Liver (tissue), 9 donors: Measurements from ENCODE around the gene RNF217. TPM values are rescaled to one million over a fixed set of nuclear protein-coding genes. Genes with fewer than 3 reads are reported as not detected.

ENCODE experiments used
- DNase-seq: peaks from one replicate; pipeline ENCODE4 v3.0.0-alpha.2; 2017; ENCODE audit warnings: low spot score
- H3K27ac ChIP-seq, 2 donors: one replicate each; pipeline ENCODE4 v1.7.0; 2013; ENCODE audit warnings: inconsistent platforms in 2 of 2, low read length in 2 of 2, control low read depth in 1 of 2, low read depth in 1 of 2, mild to moderate bottlenecking in 1 of 2
- H3K27me3 ChIP-seq, 4 donors: one replicate each; pipeline versions ENCODE4 v1.6.1 to v1.7.0; 2013; ENCODE audit warnings: low read length in 3 of 4, inconsistent platforms in 1 of 4, mild to moderate bottlenecking in 1 of 4, moderate library complexity in 1 of 4; ENCODE audit not compliant: control insufficient read depth in 4 of 4, insufficient read depth in 4 of 4
- H3K36me3 ChIP-seq, 4 donors: one replicate each; pipeline versions ENCODE4 v1.6.1 to v1.7.0; 2013; ENCODE audit warnings: low read length in 3 of 4, mild to moderate bottlenecking in 3 of 4, low read depth in 1 of 4, moderate library complexity in 1 of 4; ENCODE audit not compliant: control insufficient read depth in 4 of 4, insufficient read depth in 3 of 4
- H3K4me1 ChIP-seq, 4 donors: one replicate each; pipeline versions ENCODE4 v1.6.1 to v1.7.0; 2013; ENCODE audit warnings: low read length in 3 of 4, mild to moderate bottlenecking in 3 of 4, moderate library complexity in 1 of 4; ENCODE audit not compliant: control insufficient read depth in 4 of 4, insufficient read depth in 4 of 4
- H3K4me3 ChIP-seq, 3 donors: one replicate each; pipeline versions ENCODE4 v1.6.1 to v1.7.0; 2013; ENCODE audit warnings: low read length in 3 of 3, control low read depth in 1 of 3, low read depth in 1 of 3, mild to moderate bottlenecking in 1 of 3
- H3K9ac ChIP-seq, 2 donors: one replicate each; pipeline ENCODE4 v1.7.0; 2013; ENCODE audit warnings: low read length in 2 of 2, mild to moderate bottlenecking in 2 of 2, moderate library complexity in 2 of 2, control low read depth in 1 of 2, low read depth in 1 of 2
- H3K9me3 ChIP-seq, 4 donors: one replicate each; pipeline versions ENCODE4 v1.6.1 to v1.7.0; 2013; ENCODE audit warnings: low read length in 3 of 4; ENCODE audit not compliant: control insufficient read depth in 4 of 4
- EGR1 ChIP-seq, 2 donors: IDR thresholded peaks; 2 replicates each; pipeline ENCODE4 v1.6.1; 2016 to 2018; ENCODE audit warnings: antibody characterized with exemption in 2 of 2, low read depth in 2 of 2
- FOXA1 ChIP-seq: IDR thresholded peaks from 2 replicates; pipeline ENCODE4 v1.6.1; 2016; ENCODE audit warnings: antibody characterized with exemption
- FOXA2 ChIP-seq: IDR thresholded peaks from 2 replicates; pipeline ENCODE4 v1.6.1; 2016; ENCODE audit warnings: antibody characterized with exemption
- GABPA ChIP-seq, 2 donors: IDR thresholded peaks in 1 of 2; conservative IDR thresholded peaks in 1 of 2; 2 replicates each; pipeline ENCODE4 v1.6.1; 2016; ENCODE audit warnings: antibody characterized with exemption in 2 of 2, mild to moderate bottlenecking in 1 of 2, moderate library complexity in 1 of 2
- HNF4G ChIP-seq: IDR thresholded peaks from 2 replicates; pipeline ENCODE4 v1.6.1; 2016; ENCODE audit warnings: antibody characterized with exemption
- JUND ChIP-seq, 2 donors: IDR thresholded peaks; 2 replicates each; pipeline ENCODE4 v1.6.1; 2016; ENCODE audit warnings: antibody characterized with exemption in 2 of 2
- NR2F2 ChIP-seq: IDR thresholded peaks from 2 replicates; pipeline ENCODE4 v1.6.1; 2016; ENCODE audit warnings: antibody characterized with exemption
- SP1 ChIP-seq: IDR thresholded peaks from 2 replicates; pipeline ENCODE4 v1.6.1; 2018; ENCODE audit warnings: antibody characterized with exemption, mild to moderate bottlenecking
- YY1 ChIP-seq: IDR thresholded peaks from 2 replicates; pipeline ENCODE4 v1.6.1; 2016; ENCODE audit warnings: antibody characterized with exemption, mild to moderate bottlenecking
- WGBS: extraction: QIAGEN DNeasy Blood & Tissue Kit; methylation state at CpG from one replicate; pipeline ENCODE4 v1.1.7; 2013; 5-methylcytosine and 5-hydroxymethylcytosine counted together
- polyA plus RNA-seq, 2 donors: library from polyadenylated mRNA; stranded (reverse) in 1 of 2; unstranded in 1 of 2; fragments of 200-250 nt in 1 of 2; fragments of >200 nt in 1 of 2; fragmentation: Nextera tagmentation in 1 of 2; extraction: Ambion mirVana in 1 of 2; gene quantifications; one replicate each; pipeline versions ENCODE4 v1.2.1 to v1.2.3, GENCODE V29; 2013 to 2015
- total RNA-seq, 2 donors: library from RNA; depleted of rRNA; stranded (reverse); fragments of >200 nt; gene quantifications; one replicate each; pipeline ENCODE4 v1.2.3, GENCODE V29; 2014
- TF ChIP-seq, protein P1 (sequence below): IDR thresholded peaks from 2 replicates; pipeline ENCODE4 v1.6.1; 2016; ENCODE audit warnings: antibody characterized with exemption
- TF ChIP-seq, protein P2 (sequence below): IDR thresholded peaks from 2 replicates; pipeline ENCODE4 v1.6.1; 2016; ENCODE audit warnings: antibody characterized with exemption
- TF ChIP-seq, protein P3 (sequence below): fragments of 150-350 bp; IDR thresholded peaks from 2 replicates; pipeline ENCODE4 v1.5.1; 2017; ENCODE audit warnings: improper control_type of control experiment, low read depth, low read length; ENCODE audit not compliant: missing input control
- TF ChIP-seq, protein P4 (sequence below): IDR thresholded peaks from 2 replicates; pipeline ENCODE4 v1.6.1; 2016; ENCODE audit warnings: antibody characterized with exemption
- donor health status: healthy.
- donor health status: healthy.
- donor health status: healthy.
- donor health status: healthy.
- donor health status: healthy.

Gene RNF217
- total and polyA plus RNA-seq, 4 donors: 2.3 to 18.3 (median 4.1) TPM

DNA sequence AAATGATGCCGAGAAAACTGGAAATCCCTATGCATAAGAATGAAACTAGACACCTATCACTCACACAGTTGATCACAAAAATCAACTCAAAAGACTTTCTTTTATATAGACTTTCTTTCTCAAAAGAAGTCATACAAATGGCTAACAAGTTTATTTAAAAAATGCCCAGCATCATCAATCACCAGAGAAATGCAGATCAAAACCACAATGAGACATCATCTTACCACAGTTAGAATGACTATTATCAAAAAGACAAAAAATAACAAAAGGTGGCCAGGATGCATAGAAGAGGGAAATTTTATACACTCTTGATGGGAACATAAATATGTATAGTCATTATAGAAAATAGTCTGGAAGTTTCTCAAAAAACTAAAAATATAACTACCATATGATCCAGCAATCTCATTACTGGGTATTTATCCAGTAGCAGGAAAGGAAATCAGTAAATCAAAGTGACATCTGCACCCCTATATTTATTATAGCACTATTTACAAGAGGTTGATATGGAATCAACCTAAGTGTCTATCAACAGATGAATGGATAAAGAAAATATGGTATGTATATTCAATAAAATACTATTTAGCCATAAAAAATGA, 3.4 kb upstream of the RNF217 start:
- TF ChIP-seq FOXA1: no peak
- TF ChIP-seq, protein P1, sequence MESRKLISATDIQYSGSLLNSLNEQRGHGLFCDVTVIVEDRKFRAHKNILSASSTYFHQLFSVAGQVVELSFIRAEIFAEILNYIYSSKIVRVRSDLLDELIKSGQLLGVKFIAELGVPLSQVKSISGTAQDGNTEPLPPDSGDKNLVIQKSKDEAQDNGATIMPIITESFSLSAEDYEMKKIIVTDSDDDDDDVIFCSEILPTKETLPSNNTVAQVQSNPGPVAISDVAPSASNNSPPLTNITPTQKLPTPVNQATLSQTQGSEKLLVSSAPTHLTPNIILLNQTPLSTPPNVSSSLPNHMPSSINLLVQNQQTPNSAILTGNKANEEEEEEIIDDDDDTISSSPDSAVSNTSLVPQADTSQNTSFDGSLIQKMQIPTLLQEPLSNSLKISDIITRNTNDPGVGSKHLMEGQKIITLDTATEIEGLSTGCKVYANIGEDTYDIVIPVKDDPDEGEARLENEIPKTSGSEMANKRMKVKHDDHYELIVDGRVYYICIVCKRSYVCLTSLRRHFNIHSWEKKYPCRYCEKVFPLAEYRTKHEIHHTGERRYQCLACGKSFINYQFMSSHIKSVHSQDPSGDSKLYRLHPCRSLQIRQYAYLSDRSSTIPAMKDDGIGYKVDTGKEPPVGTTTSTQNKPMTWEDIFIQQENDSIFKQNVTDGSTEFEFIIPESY: no peak
- TF ChIP-seq, protein P2, sequence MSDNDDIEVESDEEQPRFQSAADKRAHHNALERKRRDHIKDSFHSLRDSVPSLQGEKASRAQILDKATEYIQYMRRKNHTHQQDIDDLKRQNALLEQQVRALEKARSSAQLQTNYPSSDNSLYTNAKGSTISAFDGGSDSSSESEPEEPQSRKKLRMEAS: no peak
- TF ChIP-seq HNF4G: no peak
- TF ChIP-seq YY1: no peak
- TF ChIP-seq, protein P3, sequence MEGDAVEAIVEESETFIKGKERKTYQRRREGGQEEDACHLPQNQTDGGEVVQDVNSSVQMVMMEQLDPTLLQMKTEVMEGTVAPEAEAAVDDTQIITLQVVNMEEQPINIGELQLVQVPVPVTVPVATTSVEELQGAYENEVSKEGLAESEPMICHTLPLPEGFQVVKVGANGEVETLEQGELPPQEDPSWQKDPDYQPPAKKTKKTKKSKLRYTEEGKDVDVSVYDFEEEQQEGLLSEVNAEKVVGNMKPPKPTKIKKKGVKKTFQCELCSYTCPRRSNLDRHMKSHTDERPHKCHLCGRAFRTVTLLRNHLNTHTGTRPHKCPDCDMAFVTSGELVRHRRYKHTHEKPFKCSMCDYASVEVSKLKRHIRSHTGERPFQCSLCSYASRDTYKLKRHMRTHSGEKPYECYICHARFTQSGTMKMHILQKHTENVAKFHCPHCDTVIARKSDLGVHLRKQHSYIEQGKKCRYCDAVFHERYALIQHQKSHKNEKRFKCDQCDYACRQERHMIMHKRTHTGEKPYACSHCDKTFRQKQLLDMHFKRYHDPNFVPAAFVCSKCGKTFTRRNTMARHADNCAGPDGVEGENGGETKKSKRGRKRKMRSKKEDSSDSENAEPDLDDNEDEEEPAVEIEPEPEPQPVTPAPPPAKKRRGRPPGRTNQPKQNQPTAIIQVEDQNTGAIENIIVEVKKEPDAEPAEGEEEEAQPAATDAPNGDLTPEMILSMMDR: no peak
- no peak for TF ChIP-seq JUND (IDR thresholded peaks at IDR 0.05)
- TF ChIP-seq FOXA2: no peak
- no peak for TF ChIP-seq SP1
- TF ChIP-seq, protein P4, sequence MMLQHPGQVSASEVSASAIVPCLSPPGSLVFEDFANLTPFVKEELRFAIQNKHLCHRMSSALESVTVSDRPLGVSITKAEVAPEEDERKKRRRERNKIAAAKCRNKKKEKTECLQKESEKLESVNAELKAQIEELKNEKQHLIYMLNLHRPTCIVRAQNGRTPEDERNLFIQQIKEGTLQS: no peak
- no peaks in the 10 kb centered on the region for H3K9me3 ChIP-seq
- H3K4me1 ChIP-seq: peaks cover 0 to 15% (median 6%) of the 10 kb centered on the region in 4 donors
- H3K27ac ChIP-seq: no peak overlapping the region
- H3K36me3 ChIP-seq: no peaks in the 10 kb centered on the region
- DNase-seq: no peak
- H3K27me3 ChIP-seq: no peaks in the 10 kb centered on the region
- no peak overlapping the region for H3K4me3 ChIP-seq
- H3K9ac ChIP-seq: no peak overlapping the region
- 93% methylated on average over 1 of the region's 1 CpG for WGBS

DNA sequence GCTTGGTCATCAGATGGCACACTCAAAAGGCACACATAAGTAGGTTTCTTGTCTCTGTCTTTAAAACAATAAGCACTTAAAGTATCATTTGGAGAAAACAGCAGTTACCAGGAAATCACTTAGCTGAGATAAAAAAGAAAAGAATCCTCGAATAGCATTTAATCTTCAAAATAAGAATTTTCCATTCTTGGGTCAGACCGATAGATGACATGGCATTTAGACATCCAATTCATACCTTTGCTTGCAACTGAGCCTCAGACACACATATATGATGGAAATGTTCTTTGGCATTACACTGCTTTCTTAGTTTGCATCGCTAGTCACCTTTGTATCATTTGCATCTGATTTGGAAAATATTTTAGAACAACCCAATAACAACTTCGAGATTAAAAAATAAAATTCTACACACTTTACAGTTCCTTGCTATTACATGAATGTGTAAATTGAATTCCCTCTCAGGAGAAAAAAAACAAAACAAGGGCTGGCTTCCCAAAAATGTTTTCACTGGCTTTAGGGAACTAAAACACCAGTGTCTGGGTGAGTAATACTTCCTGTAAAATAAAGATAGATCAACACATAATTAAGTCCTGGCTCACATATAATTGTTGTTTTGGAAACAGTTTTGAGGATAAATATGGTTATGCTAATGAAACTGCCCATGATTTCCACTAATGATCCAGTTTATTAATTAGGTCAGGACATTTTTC, 1.3 kb upstream of the RNF217 start:
- Histone ChIP-seq H3K4me3 (peak overlapping the region in 2 of 3 donors; percentile 68 to 82), H3K27me3 (no peaks in the 10 kb centered on the region), H3K36me3 (no peaks in the 10 kb centered on the region), H3K9ac (peak overlapping the region; percentile 83 to 91), H3K4me1 (peaks cover 0 to 31% (median 15%) of the 10 kb centered on the region in 4 donors), H3K27ac (peak overlapping the region; percentile 85 to 90), H3K9me3 (no peaks in the 10 kb centered on the region)
- TF ChIP-seq GABPA (IDR thresholded peaks at IDR 0.05 in 1 of 2, conservative IDR thresholded peaks at IDR 0.05 in 1 of 2) (no peak), FOXA1 (no peak), JUND (IDR thresholded peaks at IDR 0.05) (no peak), NR2F2 (no peak), EGR1 (IDR thresholded peaks at IDR 0.05; ENCODE audit: low read depth in 2 of 2) (no peak), YY1 (no peak)
- TF ChIP-seq, protein P2: no peak
- TF ChIP-seq, protein P1: no peak
- TF ChIP-seq, protein P4: no peak
- TF ChIP-seq, protein P3: no peak
- WGBS: 77% methylated on average over 4 of the region's 4 CpGs
- DNase-seq: no peak
